Muscle layer of colon (tissue), 2 donors: ENCODE results near the gene CPNE6.

Experiments
- H3K27ac ChIP-seq: one replicate; pipeline ENCODE4 v1.7.0; 2013; ENCODE audit warnings: low read depth, mild to moderate bottlenecking, low read length, moderate library complexity
- H3K27me3 ChIP-seq, 2 donors: one replicate each; pipeline ENCODE4 v1.7.0; 2013; ENCODE audit warnings: low read length in 2 of 2, mild to moderate bottlenecking in 2 of 2; ENCODE audit not compliant: insufficient read depth in 2 of 2, control insufficient read depth in 1 of 2
- H3K36me3 ChIP-seq: one replicate; pipeline ENCODE4 v1.7.0; 2013; ENCODE audit warnings: mild to moderate bottlenecking, low read length; ENCODE audit not compliant: insufficient read depth
- H3K4me1 ChIP-seq: one replicate; pipeline ENCODE4 v1.7.0; 2013; ENCODE audit warnings: mild to moderate bottlenecking, low read length; ENCODE audit not compliant: insufficient read depth
- H3K4me3 ChIP-seq, 2 donors: one replicate each; pipeline ENCODE4 v1.7.0; 2013; ENCODE audit warnings: low read length in 2 of 2, low read depth in 1 of 2, mild to moderate bottlenecking in 1 of 2, moderate library complexity in 1 of 2
- H3K9ac ChIP-seq: one replicate; pipeline ENCODE4 v1.7.0; 2013; ENCODE audit warnings: low read length
- H3K9me3 ChIP-seq: one replicate; pipeline ENCODE4 v1.7.0; 2013; ENCODE audit warnings: mild to moderate bottlenecking, low read length
- donor health status: abdominal sarcoma.
- donor health status: Adenocarcinoma of cecum.

CPNE6 gene

DNA sequence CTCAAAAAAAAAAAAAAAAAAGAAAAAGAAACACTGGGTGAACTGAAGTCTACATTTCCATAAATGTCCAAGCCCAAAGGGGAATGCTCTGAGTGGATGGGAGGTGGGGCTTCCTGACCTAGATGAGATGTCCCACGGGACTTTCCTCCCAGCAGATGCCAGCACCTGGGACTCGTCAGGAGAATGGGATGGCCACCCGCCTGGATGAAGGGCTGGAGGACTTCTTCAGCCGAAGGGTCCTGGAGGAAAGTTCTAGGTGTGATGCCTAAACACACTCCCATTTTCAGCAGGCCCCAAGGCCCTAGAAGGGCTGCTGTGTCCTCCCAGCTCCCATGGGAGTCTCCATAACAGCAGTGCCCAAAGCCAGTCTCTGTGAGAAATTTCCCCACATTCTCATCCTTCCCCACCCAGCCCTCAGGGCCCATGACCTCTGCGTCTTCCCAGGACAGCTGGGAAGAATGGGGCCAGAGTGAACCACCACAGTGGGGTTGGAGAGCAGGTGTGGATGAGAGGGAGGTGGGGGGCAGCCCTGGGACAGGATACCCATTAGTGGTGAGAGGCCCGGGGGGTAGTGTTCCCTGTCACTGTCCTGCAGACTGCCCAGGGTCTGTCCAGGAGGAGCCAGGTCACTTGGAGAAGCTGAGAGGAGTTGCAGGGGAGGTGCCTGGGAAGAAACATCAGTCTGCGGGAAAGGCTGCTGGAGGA is 7.1 kb upstream of the CPNE6 start:
- H3K4me1 ChIP-seq: no peaks in the 10 kb centered on the region
- no peak overlapping the region for H3K9ac ChIP-seq
- no peaks in the 10 kb centered on the region for H3K36me3 ChIP-seq
- H3K27me3 ChIP-seq: no peaks in the 10 kb centered on the region
- H3K27ac ChIP-seq: no peak overlapping the region
- H3K4me3 ChIP-seq: no peak overlapping the region
- no peaks in the 10 kb centered on the region for H3K9me3 ChIP-seq

DNA sequence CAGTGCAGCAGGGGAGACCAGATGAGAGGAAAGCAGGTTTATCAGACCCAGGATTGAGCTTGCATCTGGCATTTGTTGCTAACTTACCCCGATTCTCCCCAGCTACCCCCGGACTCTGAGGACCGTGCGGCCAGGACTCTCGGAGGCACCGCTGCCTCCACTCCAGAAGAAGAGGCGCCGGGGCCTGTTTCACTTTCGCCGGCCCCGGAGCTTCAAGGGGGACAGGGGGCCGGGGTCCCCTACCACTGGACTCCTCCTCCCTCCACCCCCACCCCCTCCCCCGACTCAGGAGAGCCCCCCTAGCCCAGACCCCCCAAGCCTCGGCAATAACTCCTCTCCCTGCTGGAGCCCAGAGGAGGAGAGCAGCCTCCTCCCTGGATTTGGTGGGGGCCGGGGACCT is 6.5 kb upstream of the CPNE6 start:
- H3K27me3 ChIP-seq: no peaks in the 10 kb centered on the region
- no peak overlapping the region for H3K4me3 ChIP-seq
- no peaks in the 10 kb centered on the region for H3K4me1 ChIP-seq
- H3K36me3 ChIP-seq: no peaks in the 10 kb centered on the region
- H3K9ac ChIP-seq: no peak overlapping the region
- H3K9me3 ChIP-seq: no peaks in the 10 kb centered on the region
- no peak overlapping the region for H3K27ac ChIP-seq

DNA sequence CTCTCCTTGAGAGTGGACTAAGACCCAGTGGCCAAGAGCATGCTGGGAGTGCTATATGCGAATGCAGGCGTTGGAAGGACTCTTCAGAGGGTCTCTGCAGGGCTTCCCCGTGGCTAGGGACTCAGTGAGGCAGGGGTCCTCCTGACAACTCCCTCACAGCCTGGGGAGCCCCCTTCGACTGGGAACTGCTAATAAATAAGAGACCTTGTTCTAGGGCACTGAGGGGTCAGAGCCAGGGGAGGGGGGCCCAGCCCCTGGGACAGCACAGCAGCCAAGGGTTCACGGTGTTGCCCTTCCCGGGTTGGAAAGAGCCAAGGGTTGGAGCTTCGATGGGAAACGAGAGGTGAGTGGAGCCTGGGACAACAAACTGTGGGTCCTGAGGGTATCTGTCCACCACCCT is 6.0 kb upstream of the CPNE6 start:
- no peaks in the 10 kb centered on the region for H3K4me1 ChIP-seq
- H3K9ac ChIP-seq: no peak overlapping the region
- no peaks in the 10 kb centered on the region for H3K9me3 ChIP-seq
- H3K4me3 ChIP-seq: no peak overlapping the region
- no peaks in the 10 kb centered on the region for H3K27me3 ChIP-seq
- H3K27ac ChIP-seq: no peak overlapping the region
- no peaks in the 10 kb centered on the region for H3K36me3 ChIP-seq

DNA sequence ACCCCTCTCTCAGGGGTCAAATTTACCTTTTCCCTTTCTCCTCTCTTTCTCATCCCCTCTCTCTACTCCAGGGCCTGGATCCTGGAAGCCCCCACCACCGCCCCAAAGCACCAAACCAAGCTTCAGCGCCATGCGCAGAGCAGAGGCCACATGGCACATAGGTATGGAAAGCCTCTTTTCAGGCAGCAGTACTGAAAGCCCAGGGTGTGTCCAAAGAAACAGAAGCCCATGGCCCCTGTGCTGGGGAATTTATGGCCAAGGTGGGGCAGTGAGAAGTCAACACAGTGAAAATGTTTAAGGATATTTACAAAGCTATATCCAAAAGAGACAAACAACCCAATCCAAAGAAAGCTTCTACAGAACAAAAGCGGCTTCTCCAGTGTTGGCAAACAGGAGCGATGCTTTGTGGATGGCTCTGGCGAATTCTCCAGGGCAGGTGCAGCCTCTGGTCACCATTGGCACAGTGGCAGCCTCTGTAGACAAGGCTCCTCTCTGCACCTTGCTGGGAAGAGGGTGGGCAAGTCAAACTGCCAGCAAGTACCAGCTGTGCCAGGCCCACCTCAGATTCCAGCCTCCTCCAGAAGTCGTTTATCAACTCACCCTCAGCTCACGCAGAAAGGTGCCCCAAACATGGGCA is 4.7 kb upstream of the CPNE6 start:
- H3K9me3 ChIP-seq: no peaks in the 10 kb centered on the region
- no peaks in the 10 kb centered on the region for H3K36me3 ChIP-seq
- H3K4me3 ChIP-seq: no peak overlapping the region
- H3K27me3 ChIP-seq: no peaks in the 10 kb centered on the region
- no peak overlapping the region for H3K9ac ChIP-seq
- H3K27ac ChIP-seq: no peak overlapping the region
- peaks cover under 1% of the 10 kb centered on the region for H3K4me1 ChIP-seq

DNA sequence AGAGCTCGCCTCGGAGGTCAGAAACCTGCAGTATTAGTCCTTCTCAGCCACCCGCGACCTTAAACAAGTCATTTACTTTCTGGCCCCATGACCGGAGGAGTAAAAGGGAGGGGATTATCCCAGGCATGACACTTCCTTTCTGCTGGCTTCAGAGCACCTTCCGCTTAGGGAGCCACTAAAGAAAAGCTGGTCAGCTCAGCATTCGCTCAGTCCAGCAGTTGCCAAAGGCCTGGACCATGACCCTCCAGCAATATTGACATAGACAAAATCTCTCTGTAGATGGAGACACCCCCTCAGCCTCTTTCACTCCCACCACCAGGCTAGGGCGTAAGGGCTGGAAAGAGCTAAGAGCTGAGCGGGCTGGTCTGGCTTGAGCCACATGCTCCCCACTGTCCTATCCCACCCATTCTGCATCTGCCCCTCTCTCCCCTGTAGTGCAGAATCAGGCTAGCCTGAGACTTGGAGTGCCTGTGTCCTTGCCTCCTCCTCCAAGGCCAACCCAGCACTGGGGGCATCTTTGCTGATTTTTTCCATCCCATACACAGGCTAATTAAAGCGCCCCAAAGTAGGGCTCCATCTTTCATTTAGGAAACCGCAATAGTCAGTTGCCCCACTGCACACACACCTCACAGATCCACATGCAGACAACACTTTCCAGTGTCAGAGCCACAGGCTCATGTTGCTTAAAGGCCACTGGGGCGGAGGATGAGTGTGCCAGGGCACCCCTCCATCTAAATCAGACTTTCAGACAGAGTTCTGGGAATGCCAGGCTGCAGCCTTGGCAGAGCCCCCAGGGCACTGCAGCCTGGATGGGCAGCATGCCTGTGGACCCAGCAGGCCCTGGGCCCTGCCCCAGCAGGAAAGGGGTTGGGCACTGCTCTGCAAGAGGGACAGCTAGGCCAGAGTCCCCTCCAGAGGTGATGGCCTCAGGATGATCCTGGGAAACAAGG is 4.0 kb upstream of the CPNE6 start:
- Histone ChIP-seq H3K27ac (no peak overlapping the region), H3K9ac (no peak overlapping the region), H3K4me1 (peaks cover 3% of the 10 kb centered on the region), H3K9me3 (no peaks in the 10 kb centered on the region), H3K4me3 (no peak overlapping the region), H3K27me3 (no peaks in the 10 kb centered on the region), H3K36me3 (no peaks in the 10 kb centered on the region)

DNA sequence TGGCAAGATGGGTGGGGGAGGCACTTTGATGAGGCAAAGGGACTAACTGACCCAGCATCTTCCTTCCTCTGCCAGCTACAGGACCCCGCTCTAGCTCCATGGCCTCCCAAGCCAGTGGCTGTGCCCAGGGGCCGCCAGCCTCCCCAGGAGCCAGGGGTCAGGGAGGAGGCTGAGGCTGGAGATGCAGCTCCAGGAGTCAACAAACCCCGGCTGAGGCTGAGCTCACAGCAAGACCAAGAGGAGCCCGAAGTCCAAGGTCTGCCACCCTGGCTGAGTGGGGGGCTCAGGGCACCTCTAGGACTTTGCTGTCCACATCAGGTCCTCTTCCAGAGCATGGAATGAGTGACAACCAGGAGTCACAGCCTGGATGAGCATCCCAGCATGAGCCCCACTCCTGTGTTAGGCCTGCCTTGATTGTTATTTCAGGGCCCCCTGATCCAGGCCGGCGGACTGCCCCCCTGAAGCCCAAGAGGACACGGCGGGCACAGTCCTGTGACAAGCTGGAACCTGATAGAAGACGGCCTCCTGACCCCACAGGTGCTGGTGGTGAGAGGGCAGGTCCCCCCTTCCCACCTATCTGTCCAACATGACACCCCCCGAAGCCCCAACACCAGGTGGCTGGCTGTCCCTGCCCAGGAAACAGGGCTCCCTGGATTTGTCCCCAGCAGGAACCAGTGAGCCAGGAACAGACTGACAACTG is 2.5 kb upstream of the CPNE6 start:
- H3K9me3 ChIP-seq: no peaks in the 10 kb centered on the region
- H3K27ac ChIP-seq: no peak overlapping the region
- H3K4me3 ChIP-seq: no peak overlapping the region
- no peaks in the 10 kb centered on the region for H3K36me3 ChIP-seq
- peaks cover 3% of the 10 kb centered on the region for H3K4me1 ChIP-seq
- peaks cover 0 to 6% of the 10 kb centered on the region in 2 donors for H3K27me3 ChIP-seq
- no peak overlapping the region for H3K9ac ChIP-seq

DNA sequence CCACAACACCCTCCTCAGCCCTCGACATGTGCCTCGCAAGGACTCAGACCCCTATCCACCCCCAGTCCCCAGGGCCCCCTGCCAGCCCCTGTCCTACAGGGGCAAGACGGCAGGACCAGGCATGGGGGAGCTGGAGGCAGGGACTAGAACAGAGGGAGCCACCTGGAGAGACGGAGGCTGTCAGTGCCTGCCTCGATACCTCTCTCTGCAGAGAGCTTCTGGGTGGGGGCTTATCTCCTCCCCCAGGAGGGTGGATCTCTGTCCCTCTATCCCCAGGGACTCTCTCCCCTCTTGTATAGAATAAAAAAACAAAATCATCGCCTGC is 2.0 kb upstream of the CPNE6 start:
- H3K27ac ChIP-seq: no peak overlapping the region
- H3K27me3 ChIP-seq: peaks cover 0 to 6% of the 10 kb centered on the region in 2 donors
- H3K4me1 ChIP-seq: peaks cover 3% of the 10 kb centered on the region

DNA sequence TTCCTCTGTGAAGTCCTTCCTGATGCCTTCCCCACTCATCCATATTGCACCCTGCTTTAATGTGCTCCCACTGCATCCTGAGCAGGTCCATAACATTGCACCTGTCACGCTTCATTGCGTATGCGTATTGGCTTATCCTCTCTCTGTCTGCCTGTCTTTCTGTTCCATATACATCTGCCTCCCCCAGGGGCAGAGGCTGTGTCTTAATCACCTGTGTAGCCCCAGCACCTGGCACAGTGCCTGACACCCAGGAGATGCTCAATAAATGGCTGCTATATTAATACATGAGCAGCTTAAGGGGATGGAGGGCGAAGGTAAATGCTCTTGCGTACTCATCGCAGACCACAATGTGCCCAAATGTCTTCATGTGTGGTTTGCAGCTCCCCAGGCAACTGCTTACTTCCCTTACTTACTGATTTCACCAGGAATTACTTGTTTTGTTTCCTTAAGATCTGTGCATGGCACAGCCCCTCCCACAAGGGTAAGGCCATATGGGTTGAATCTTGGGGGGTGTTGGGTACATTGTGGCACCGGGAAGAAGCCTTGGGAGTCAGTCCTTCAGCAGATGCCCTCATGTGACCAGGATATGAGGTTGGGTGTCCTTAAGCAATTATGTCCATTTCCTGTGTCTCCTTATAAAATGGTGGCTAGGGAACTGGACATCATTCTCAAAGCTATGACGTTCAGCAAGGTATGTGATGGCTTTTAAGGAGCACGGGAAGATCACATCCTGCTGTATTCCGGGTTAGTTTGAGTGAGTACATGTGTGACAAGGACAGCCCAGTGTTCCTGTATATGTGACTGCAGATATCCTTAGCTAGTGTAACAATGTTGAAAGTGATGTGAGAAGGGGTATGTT is 848 bp upstream of the CPNE6 start:
- no peaks in the 10 kb centered on the region for H3K36me3 ChIP-seq
- H3K4me1 ChIP-seq: peaks cover 3% of the 10 kb centered on the region
- peaks cover 0 to 6% of the 10 kb centered on the region in 2 donors for H3K27me3 ChIP-seq
- no peak overlapping the region for H3K27ac ChIP-seq
- no peak overlapping the region for H3K4me3 ChIP-seq
- no peaks in the 10 kb centered on the region for H3K9me3 ChIP-seq
- H3K9ac ChIP-seq: no peak overlapping the region

More for the DNA sequence above, 2.0 kb upstream of the CPNE6 start:
- no peak overlapping the region for H3K4me3 ChIP-seq
- no peak overlapping the region for H3K9ac ChIP-seq
- H3K9me3 ChIP-seq: no peaks in the 10 kb centered on the region
- no peaks in the 10 kb centered on the region for H3K36me3 ChIP-seq

DNA sequence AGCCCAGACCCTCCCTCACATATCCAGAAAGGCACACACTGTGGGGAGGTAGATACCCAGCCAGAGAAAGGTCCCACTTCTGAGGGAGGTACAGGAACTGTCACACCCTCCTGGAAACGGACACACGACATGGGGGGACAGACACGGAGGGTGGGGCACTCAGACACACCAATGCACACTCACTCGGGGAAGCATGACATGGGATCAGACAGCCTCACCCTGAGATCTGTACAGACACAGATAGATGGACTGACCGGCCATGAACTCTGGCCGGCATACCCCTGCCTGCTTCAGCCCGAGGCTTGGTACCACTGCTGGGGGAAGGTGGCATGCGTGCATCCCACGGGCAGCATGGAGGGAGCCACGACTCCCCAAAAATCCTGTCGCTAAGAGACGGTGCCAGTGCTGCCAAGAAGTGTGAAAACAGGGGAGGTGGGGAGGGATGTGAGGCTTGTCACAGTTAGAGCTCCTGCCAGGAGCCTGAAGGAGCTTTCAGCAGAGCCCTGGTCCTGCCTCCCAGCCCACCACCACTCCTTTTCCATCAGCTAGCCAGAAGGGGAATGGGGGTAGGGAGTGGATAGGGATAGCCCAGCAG is 571 bp downstream of the CPNE6 start:
- H3K4me1 ChIP-seq: peaks cover 3% of the 10 kb centered on the region
- H3K27ac ChIP-seq: no peak overlapping the region
- no peaks in the 10 kb centered on the region for H3K36me3 ChIP-seq
- no peak overlapping the region for H3K9ac ChIP-seq
- H3K9me3 ChIP-seq: no peaks in the 10 kb centered on the region
- H3K27me3 ChIP-seq: peaks cover 0 to 6% of the 10 kb centered on the region in 2 donors
- H3K4me3 ChIP-seq: no peak overlapping the region

DNA sequence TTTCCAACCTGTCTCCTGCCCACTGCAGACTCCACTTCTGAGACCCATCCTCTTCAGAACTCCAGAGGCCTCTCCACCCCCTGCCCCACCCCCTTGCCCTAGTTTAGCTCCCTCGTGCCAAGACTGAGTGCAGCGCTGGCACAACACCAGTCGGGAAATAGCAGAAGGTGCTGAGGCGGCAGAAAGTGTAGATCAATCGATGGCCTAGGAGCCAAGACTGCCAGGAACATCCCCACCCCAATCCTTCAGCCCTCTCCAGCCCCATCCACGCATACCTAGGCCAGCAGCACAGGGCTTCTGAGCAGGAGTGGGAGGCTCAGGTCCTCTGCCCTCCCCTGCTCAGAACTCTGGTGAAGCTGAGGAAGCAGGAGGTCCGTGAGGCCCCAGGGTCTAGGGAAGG is 1.1 kb downstream of the CPNE6 start:
- H3K4me3 ChIP-seq: no peak overlapping the region
- no peaks in the 10 kb centered on the region for H3K9me3 ChIP-seq
- no peak overlapping the region for H3K27ac ChIP-seq
- peaks cover 0 to 9% of the 10 kb centered on the region in 2 donors for H3K27me3 ChIP-seq
- no peaks in the 10 kb centered on the region for H3K36me3 ChIP-seq
- no peak overlapping the region for H3K9ac ChIP-seq
- peaks cover 3% of the 10 kb centered on the region for H3K4me1 ChIP-seq
